Panc1 (cell line): ENCODE data around the gene KCNB1.

Source experiments
- POLR2AphosphoS5 ChIP-seq: IDR thresholded peaks from 2 replicates; pipeline ENCODE4 v1.6.1; 2012; ENCODE audit warnings: mild to moderate bottlenecking, low read depth, low read length, moderate library complexity
- SIN3A ChIP-seq: IDR thresholded peaks from 2 replicates; pipeline ENCODE4 v1.6.1; 2012; ENCODE audit warnings: low read depth, mild to moderate bottlenecking, low read length, moderate library complexity, borderline replicate concordance; ENCODE audit not compliant: insufficient read depth
- TF ChIP-seq, protein P1 (sequence below): fragments of 450-650 bp; IDR thresholded peaks from 2 replicates; pipeline ENCODE4 v1.5.1; 2017; ENCODE audit warnings: mild to moderate bottlenecking
- TF ChIP-seq, protein P2 (sequence below), 2 experiments: IDR thresholded peaks; 2 replicates each; pipeline ENCODE4 v1.6.1; 2011 to 2012; ENCODE audit warnings: low read depth in 2 of 2, control low read depth in 1 of 2, low read length in 1 of 2, mild to moderate bottlenecking in 1 of 2, moderate library complexity in 1 of 2; ENCODE audit not compliant: insufficient read depth in 1 of 2

DNA sequence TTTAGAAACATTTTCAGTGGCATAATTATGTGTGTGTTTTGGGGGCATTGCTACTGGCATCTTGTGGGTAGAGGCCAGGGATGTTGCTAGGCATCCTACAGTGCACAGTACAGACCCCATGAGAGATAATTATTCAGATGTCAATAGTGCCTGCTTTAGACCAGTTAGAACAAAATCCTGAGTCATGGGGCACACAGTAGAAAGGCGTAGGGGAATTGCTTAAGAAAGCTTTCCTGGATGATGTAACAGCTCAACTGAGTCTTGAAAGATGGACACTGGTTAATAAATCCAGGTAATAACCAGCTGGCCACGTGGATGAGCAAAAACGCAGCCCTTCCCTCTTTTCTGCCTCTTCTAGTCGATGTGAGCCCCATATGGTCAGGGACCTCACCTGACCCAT lies 51.1 kb downstream of the KCNB1 start:
- TF ChIP-seq, protein P1, sequence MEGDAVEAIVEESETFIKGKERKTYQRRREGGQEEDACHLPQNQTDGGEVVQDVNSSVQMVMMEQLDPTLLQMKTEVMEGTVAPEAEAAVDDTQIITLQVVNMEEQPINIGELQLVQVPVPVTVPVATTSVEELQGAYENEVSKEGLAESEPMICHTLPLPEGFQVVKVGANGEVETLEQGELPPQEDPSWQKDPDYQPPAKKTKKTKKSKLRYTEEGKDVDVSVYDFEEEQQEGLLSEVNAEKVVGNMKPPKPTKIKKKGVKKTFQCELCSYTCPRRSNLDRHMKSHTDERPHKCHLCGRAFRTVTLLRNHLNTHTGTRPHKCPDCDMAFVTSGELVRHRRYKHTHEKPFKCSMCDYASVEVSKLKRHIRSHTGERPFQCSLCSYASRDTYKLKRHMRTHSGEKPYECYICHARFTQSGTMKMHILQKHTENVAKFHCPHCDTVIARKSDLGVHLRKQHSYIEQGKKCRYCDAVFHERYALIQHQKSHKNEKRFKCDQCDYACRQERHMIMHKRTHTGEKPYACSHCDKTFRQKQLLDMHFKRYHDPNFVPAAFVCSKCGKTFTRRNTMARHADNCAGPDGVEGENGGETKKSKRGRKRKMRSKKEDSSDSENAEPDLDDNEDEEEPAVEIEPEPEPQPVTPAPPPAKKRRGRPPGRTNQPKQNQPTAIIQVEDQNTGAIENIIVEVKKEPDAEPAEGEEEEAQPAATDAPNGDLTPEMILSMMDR: no peak
- no peak for TF ChIP-seq SIN3A
- TF ChIP-seq, protein P2, sequence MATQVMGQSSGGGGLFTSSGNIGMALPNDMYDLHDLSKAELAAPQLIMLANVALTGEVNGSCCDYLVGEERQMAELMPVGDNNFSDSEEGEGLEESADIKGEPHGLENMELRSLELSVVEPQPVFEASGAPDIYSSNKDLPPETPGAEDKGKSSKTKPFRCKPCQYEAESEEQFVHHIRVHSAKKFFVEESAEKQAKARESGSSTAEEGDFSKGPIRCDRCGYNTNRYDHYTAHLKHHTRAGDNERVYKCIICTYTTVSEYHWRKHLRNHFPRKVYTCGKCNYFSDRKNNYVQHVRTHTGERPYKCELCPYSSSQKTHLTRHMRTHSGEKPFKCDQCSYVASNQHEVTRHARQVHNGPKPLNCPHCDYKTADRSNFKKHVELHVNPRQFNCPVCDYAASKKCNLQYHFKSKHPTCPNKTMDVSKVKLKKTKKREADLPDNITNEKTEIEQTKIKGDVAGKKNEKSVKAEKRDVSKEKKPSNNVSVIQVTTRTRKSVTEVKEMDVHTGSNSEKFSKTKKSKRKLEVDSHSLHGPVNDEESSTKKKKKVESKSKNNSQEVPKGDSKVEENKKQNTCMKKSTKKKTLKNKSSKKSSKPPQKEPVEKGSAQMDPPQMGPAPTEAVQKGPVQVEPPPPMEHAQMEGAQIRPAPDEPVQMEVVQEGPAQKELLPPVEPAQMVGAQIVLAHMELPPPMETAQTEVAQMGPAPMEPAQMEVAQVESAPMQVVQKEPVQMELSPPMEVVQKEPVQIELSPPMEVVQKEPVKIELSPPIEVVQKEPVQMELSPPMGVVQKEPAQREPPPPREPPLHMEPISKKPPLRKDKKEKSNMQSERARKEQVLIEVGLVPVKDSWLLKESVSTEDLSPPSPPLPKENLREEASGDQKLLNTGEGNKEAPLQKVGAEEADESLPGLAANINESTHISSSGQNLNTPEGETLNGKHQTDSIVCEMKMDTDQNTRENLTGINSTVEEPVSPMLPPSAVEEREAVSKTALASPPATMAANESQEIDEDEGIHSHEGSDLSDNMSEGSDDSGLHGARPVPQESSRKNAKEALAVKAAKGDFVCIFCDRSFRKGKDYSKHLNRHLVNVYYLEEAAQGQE (IDR thresholded peaks at IDR 0.05; ENCODE audit: insufficient read depth in 1 of 2, low read depth in 2 of 2, low read length in 1 of 2): no peak
- no peak for TF ChIP-seq POLR2AphosphoS5
